Coronary artery (tissue), 2 donors: Measurements from ENCODE around the gene UBASH3B.
"Not testable (repeated sequence)": the region's sequence is repeated elsewhere in the genome, so short reads cannot be mapped to it uniquely, and the experiment has no call there.

Experiments used
- DNase-seq: peaks from one replicate; pipeline ENCODE4 v3.0.0-alpha.2; 2017; ENCODE audit warnings: low spot score
- H3K27ac ChIP-seq, 2 donors: fragments of 200-600 bp; sonication (generic); one replicate each; pipeline ENCODE4 v1.5.1; 2016 to 2019
- H3K4me3 ChIP-seq: fragments of 200-600 bp; sonication (generic); 2 replicates; pipeline ENCODE4 v1.5.1; 2016; ENCODE audit warnings: mild to moderate bottlenecking, moderate library complexity
- TF ChIP-seq, protein P1 (sequence below): fragments of 200-600 bp; sonication (generic); IDR thresholded peaks from one replicate; pipeline ENCODE4 v1.5.1; 2019; ENCODE audit warnings: antibody characterized with exemption

UBASH3B gene

DNA sequence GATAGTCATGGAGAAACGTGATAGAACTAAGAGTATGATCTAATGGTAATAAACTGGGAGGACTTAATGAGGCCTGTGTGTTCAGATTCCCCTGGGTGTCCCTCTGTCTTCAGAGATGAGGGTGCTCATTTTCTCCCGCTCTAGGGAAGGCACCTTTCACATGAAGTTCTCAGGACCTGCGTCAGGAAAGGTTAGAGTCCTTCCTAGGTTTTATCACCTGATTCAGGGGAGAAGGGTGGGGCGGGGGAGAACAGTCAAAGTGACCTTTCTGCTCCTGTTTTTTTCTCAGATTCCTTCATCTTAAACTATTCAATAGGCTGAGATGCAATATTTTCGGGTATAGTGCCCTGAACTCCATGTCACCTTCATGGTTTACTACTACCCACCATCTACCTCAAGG is 160.4 kb downstream of the UBASH3B start:
- no peak overlapping the region for H3K27ac ChIP-seq

DNA sequence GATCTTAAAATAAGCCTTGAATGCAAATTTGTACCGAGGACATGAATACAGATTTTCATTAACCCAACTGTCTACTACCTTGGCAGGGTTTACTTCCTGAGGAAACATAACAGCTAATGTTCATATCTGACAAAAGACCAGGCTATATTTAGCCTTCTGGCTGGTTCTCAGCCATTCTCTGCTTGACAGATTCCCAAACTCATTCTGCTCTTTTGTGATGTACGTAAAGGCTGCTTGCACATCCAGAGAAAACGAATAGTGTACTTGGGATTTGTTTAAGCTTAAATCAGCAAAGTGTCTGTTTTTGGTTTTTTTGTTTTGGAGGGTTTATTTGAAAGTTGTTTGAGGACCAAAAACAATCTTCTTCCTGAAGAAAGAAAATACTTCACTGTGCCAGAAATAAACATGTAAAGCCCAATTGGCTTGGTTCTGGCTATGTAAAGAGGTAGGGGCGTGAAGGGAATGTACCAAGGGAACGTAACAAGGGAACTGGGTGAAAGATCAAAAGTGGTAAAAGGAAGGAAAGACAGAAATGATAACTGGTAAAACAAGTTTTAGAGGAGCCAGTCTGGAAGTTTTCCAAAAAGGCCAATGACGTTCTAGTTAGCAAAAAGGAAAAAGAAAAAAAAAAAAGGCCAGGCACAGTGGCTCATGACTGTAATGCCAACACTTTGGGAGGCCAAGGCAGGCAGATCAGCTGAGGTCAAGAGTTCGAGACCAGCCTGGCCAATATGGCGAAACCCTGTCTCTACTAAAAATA is 161.4 kb downstream of the UBASH3B start:
- peak overlapping the region in 1 of 2 donors; percentile 3 for H3K27ac ChIP-seq
- TF ChIP-seq, protein P1, sequence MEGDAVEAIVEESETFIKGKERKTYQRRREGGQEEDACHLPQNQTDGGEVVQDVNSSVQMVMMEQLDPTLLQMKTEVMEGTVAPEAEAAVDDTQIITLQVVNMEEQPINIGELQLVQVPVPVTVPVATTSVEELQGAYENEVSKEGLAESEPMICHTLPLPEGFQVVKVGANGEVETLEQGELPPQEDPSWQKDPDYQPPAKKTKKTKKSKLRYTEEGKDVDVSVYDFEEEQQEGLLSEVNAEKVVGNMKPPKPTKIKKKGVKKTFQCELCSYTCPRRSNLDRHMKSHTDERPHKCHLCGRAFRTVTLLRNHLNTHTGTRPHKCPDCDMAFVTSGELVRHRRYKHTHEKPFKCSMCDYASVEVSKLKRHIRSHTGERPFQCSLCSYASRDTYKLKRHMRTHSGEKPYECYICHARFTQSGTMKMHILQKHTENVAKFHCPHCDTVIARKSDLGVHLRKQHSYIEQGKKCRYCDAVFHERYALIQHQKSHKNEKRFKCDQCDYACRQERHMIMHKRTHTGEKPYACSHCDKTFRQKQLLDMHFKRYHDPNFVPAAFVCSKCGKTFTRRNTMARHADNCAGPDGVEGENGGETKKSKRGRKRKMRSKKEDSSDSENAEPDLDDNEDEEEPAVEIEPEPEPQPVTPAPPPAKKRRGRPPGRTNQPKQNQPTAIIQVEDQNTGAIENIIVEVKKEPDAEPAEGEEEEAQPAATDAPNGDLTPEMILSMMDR, result no peak
- DNase-seq, result no peak
- H3K4me3 ChIP-seq, result no peak overlapping the region

More for the DNA sequence above, 160.4 kb downstream of the UBASH3B start:
- no peak overlapping the region for H3K4me3 ChIP-seq
- DNase-seq, result no peak
- TF ChIP-seq, protein P1, result no peak

DNA sequence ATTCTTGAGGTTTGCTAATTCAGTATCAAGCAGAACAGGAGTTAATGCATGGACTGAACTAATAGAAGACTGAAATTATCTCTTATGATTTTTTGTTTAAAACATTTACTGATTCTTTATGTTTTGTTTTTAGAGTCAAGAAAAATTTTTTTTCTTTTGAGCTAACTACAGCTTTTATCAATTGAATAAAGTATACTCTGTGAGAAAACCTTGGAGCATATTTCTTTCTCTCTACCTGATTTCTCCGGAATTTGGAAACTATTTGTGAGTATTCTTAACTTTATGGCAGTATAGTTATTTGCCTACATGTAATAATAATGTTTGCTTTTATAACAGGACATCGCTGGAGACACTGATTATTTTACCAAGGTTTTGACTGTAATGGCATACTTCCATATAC is 164.6 kb downstream of the UBASH3B start:
- Histone ChIP-seq H3K4me3 (no peak overlapping the region), H3K27ac (no peak overlapping the region)
- TF ChIP-seq, protein P1, result no peak
- DNase-seq, result no peak

DNA sequence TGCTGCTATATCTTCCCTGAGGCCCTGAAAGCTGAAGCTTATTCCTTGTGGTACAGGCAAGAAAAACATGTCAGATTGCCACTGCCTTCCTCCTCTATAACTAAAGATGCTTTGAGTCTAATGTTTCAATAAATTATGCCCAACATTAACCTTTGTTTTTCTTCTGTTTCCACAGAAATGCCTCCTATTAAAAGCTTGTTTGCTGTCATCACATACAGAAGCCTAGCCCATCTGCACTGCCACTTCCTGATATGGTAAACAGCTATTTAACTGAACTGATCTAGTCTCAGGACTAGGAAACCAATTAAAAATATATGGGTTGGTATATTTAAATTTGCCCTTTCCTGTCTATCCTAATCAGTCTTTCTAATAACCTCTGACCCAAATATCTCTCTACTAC is 165.6 kb downstream of the UBASH3B start:
- Histone ChIP-seq H3K4me3 (no peak overlapping the region), H3K27ac (no peak overlapping the region)
- DNase-seq, result no peak
- TF ChIP-seq, protein P1, result no peak

DNA sequence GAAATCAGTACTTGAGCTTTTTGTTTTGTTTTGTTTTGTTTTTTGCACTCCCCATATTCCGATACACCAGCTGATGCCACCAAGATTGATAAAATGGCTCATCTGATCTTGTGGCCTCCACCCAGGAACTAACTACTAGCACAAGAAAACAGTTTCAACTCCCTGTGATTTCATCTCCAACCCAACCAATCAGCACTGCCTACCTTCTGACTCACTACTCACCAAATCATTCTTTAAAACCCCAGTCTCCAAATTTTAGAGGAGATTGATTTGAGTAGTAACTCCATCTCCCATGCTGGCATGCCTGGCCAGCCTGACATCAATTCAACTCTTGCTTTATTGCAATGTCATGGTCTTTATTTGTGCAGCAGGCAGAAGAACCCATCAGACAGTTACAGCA is 166.7 kb downstream of the UBASH3B start:
- Histone ChIP-seq H3K4me3 (no peak overlapping the region), H3K27ac (no peak overlapping the region)
- TF ChIP-seq, protein P1, result no peak
- no peak for DNase-seq

DNA sequence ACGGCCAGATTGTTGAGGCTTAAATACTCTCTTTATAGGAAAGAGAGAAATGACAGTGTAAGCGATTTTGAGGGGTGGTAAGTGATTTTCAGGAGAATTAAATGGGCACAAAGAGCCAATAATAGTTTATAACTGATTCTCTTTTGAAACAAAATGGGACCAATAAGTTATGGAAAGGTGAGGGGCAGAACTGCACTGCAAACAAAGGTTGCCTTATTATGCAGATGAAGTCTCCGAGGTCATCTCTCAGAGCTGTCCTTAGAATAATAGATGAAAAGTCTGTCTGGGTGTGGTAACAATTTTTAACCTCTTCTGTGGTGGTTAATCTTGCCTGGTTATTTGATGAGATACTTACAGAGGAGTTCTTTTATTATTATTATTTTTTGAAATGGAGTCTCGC is 168.0 kb downstream of the UBASH3B start:
- H3K27ac ChIP-seq, result no peak overlapping the region
- no peak for DNase-seq

DNA sequence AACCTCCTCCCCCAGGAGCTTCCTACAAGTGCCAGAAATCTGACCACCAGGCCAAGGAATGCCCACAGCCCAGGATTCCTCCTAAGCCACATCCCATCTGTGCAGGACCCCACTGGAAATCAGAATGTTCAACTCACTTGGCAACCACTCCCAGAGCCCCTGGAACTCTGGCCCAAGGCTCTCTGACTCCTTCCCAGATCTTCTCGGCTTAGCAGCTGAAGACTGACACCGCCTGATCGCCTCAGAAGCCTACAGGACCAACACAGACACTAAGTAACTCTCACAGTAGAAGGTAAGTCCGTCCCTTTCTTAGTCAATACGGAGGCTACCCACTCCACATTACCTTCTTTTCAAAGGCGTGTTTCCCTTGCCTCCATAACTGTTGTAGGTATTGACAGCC is 173.8 kb downstream of the UBASH3B start:
- DNase-seq, H3K4me3 ChIP-seq, H3K27ac ChIP-seq: not testable (repeated sequence)

More for the DNA sequence above, 168.0 kb downstream of the UBASH3B start:
- TF ChIP-seq, protein P1, result no peak
- no peak overlapping the region for H3K4me3 ChIP-seq

DNA sequence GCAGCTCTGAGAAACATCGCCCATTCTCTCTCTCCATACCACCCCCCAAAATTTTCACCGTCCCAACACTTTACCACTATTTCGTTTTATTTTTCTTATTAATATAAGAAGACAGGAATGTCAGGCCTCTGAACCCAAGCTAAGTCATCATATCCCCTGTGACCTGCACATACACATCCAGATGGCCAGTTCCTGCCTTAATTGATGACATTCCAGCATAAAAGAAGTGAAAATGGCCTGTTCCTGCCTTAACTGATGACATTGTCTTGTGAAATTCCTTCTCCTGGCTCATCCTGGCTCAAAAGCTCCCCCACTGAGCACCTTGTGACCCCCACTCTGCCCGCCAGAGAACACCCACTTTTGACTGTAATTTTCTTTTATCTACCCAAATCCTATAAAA is 176.8 kb downstream of the UBASH3B start:
- not testable (repeated sequence) for DNase-seq, H3K4me3 ChIP-seq, H3K27ac ChIP-seq
